GM12864 (cell line): ENCODE measurements around the gene TP53RK.

Experiments used
- DNase-seq: peaks from one replicate; pipeline ENCODE4 v3.0.0-alpha.2; 2011; ENCODE audit warnings: low read depth
- H3K4me3 ChIP-seq: 2 replicates; pipeline ENCODE4 v1.5.1; 2011; ENCODE audit warnings: mild to moderate bottlenecking, low read depth, low read length, control low read depth
- CTCF ChIP-seq: IDR thresholded peaks from 2 replicates; pipeline ENCODE4 v1.5.1; 2011; ENCODE audit warnings: low read depth, mild to moderate bottlenecking, moderate library complexity, low read length, control low read depth, inconsistent platforms; ENCODE audit errors: missing control alignments

The TP53RK gene

GRCh38 chr20:46713957-46714834 is 25.0 kb upstream of the TP53RK start:
- no peak overlapping the region for H3K4me3 ChIP-seq
- no peak for DNase-seq
- TF ChIP-seq CTCF = no peak

GRCh38 chr20:46712056-46712636 is 22.9 kb upstream of the TP53RK start:
- no peak for DNase-seq
- no peak for TF ChIP-seq CTCF
- H3K4me3 ChIP-seq = no peak overlapping the region

GRCh38 chr20:46710153-46710913 is 21.1 kb upstream of the TP53RK start:
- DNase-seq = no peak
- no peak for TF ChIP-seq CTCF

GRCh38 chr20:46709459-46710152 is 20.4 kb upstream of the TP53RK start, which contains the start of gene SLC2A10:
TSS of gene SLC2A10 (plus strand) at chr20:46709649. CDS start at chr20:46709737, 88 bp downstream.
- DNase-seq = no peak
- no peak for TF ChIP-seq CTCF
- H3K4me3 ChIP-seq = peak within 1 kb of the TSS; percentile 32

More at GRCh38 chr20:46710153-46710913, 21.1 kb upstream of the TP53RK start:
- H3K4me3 ChIP-seq = peak overlapping the region; percentile 32

GRCh38 chr20:46709055-46709458 is 19.8 kb upstream of the TP53RK start:
- H3K4me3 ChIP-seq = no peak overlapping the region
- no peak for TF ChIP-seq CTCF
- DNase-seq = no peak

GRCh38 chr20:46708172-46708860 is 19.1 kb upstream of the TP53RK start:
- H3K4me3 ChIP-seq = no peak overlapping the region
- peak; percentile 56 for TF ChIP-seq CTCF
- no peak for DNase-seq
